HG02884 (cell line): ENCODE data around the gene STX8.

Experiments
- ATAC-seq: cut with Tn5 transposase; IDR thresholded peaks from one replicate; pipeline ENCODE4 v1.9.1; 2021; ENCODE audit warnings: mild to moderate bottlenecking, moderate library complexity; ENCODE audit not compliant: unreplicated experiment

Gene STX8

DNA sequence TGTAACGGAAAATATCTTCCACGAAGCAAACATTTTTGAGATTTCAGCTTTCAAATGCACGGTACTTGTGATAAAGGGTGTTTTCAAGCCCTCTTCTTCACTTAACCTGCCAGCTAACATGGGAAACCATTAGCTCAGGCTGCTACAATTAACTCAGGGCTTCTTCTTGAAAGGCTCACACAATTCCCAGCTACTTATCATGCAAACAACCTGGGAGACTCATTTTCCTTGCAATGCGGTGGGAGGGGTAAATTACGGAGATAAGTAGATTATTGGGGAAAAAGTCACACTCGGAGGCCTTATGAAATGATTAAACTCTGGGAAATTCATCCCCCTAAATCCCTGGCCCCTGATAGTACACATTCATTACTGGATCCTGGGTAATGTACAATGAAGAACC lies 266.4 kb downstream of the STX8 start:
- no peak for ATAC-seq

DNA sequence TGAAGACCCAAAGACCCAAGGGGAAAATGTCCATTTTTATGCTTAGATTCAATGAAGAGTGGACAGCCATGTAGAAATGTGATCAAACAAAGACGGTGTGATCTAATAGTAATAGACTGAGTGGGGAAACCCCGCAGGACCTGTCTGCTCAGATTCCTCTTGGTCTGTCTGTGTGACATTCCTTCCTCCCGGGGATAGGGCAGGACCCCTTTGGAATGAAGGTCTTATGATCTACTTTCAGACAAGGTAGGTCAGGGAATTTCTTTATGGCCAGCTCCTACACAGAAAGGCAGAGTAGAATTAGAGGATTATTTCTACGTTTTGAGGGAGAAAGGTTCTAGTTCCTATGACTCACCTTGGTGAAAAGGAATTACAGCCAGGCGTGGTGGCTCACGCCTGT lies 267.6 kb downstream of the STX8 start:
- no peak for ATAC-seq

DNA sequence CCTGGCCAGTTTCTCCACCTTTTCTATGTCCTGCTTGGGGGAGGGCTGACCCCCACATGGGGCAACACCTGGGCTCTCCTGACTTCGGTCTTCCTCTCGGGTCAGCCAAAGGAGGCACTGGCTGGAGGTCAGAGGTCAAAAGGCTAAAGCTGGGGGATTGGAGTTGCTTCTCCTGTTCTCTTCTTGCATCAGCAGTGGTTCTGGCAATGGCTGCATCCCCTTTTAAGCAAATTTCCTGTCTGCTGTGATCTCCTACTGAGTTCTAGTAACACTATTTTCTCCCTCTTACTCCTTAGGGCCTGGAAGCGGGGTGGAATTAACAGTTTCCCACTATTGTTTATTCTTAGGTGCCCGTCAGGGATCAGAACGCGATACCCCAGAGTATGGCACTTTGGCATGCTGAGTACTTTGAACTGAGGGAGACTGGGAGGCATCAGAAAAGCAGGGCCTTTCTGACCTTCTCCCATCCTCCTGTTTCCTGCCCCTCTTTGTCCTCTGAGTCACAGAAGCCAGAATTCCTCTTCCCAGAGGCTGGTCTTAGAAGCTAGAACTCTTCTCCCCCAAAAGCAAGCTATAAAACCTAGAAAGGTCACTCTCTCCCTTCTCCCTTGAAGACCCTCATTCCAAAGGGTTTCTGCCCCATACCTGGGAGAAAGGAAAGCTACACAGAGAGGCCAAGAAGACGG lies 268.2 kb downstream of the STX8 start:
- ATAC-seq = no peak

DNA sequence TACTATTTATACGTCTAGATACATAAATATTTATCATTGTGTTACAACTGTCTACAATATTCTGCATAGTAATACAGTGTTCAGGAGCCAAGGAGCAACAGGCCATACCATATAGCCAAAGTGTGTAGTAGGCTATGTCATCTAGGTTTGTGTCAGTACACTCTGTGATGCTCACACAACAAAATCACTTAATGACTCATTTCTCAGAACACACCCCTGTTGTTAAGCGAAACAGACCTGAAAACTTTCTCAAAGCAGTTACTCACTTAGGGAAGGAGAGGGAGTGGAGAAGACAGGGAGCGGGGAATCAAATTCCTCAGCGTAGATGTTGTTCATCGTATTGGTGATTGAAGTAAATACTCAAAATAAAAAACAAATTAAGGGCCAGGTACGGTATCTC lies 269.5 kb downstream of the STX8 start:
- ATAC-seq = no peak

DNA sequence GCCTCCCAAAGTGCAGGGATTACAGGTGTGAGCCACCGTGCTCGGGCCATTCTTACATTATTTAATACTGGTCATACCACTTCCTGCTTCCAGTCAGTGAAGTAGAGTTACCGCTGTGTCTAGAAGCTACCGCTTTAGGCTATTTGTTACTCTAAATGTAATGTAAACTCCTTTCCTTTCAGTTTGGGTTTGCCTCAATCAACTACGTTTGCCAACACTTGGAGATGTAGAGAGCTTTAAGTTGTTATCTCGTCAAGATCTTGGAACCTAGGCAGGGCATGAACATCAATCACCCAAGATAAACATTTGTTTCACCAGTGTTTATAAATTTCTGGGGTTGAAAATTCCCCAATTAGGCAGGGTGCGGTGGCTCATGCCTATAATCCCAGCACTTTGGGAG lies 275.9 kb downstream of the STX8 start:
- no peak for ATAC-seq

DNA sequence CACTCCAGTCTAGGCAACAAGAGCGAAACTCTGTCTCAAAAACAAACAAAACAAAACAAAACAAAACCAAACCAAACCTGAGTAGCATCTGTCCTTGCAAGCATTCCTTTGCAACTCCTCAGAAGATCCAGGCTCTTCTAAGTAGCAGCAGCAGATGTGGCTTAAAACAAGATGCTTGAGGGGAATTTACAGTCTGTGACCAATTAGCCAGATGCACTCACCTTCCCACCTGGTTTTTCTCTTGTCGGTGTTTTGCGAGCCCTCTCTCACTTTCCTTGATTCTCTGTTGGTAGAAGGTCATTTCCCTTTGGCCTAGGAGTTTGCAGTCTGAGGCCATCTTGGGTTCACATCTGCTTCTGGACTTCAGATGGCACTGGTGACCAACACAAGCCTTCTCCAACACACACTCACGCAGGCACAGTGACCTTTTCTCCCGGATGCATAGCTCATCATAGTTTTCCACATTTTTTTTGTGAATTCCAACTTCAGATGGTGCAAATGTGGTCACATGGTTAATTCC lies 276.8 kb downstream of the STX8 start:
- ATAC-seq = no peak

DNA sequence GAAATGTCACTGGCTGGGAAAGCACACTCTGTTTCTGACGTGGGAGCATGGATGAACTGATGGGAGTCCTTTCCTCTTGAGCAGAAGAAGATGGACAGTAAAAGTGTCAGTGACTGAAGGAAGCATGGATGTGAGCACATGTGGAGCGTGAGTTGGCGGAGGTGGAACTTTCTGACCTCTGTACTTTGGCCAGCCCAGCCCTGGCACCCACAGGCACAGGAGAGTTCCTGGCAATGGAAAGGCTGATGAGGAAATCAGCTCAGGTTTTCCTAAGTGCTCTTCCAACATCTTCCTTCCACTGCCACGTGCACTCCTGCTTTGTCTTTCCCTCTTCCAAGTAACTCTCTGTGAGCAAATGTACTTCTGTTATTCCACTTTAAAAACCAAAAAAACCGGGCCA lies 277.5 kb downstream of the STX8 start:
- ATAC-seq = no peak

DNA sequence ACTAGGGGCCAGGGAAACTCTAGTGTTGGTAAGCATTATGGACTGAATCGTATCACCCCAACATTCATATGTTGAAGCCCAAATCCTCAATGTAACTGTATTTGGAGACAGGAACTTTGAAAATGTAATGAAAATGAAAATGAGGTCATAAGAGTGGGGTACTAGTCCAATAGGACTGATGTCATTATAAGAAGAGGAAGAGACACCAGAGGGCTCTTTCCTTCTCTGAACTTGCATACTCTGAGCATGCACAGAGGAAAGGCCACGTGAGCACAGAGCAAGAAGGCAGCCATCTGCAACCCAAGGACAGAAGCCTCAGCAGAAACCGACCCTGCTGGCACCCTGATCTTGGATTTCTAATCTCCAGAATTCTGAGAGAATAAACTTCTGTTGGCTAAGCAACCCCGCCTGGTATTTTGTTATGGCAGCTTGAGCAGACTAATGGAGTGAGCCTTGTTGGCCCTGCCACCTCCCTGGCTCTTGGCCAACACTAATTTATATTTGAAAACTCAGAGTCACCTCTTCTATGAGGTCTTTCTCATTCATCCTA lies 280.9 kb downstream of the STX8 start:
- no peak for ATAC-seq

DNA sequence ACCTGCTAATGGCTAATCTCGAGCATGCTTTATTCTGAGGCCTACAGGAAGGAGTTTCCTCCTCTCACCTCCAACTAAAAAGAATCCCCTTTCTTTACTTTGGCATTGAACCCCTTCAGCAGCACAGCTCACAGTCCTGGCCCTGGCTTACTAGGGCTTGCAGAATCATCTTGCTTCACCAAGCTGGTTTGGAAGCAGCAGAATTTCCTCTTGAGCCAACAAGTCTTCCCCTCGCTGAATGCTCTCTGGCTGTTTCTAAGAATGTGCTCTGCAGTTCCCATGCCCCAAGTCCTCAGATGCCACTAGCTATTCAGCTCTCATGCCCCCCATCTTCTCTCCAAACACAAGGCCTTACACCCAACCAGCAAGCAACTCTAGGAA lies 283.1 kb downstream of the STX8 start:
- no peak for ATAC-seq

DNA sequence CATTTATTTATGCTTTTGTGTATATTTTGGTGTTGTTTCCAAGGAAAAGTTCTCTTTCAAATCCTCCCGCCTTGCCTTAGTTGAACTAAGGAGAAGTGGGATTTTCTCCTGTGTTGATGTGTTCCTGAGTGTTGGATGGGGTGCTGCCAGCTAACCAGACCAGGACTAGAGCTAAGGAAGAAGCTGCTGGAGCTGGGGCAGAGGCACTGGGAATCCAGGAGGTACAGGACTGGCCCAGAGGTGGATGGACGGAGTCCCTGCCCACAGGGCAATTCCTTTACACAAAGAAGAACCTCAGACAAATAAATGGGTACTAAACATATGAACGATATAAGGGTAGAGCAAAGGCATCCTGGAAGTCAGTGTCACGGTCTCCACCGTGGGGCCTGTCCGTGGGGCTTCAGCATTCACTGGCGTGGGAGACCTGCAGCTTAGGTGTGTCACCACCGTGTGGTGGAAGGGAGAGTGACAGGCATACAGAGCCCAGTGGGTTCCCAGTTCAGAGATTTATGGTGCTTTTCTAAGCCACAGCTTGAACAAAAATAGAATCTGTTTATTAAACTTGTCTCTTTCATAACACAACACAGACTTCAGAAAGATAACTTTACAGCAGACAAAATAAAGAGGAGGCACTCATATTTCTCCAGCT lies 283.6 kb downstream of the STX8 start:
- no peak for ATAC-seq

DNA sequence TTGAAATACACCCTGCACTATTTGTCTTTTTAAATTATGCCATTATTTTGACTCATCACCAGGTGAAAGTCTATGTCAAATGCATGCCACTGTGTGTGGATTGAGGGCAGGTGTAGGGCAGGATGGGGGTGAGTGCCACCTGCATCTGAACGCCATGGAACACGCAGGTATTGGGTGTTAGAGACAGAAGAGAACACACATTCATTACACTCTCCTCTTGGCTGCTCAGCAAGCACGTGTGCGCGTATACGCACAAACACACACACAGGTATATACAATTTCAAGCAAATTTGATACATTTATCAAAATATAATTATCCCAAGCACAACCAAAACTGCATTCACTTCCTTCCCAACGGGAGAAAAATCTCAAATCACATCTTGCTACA lies 285.4 kb downstream of the STX8 start:
- ATAC-seq = no peak

DNA sequence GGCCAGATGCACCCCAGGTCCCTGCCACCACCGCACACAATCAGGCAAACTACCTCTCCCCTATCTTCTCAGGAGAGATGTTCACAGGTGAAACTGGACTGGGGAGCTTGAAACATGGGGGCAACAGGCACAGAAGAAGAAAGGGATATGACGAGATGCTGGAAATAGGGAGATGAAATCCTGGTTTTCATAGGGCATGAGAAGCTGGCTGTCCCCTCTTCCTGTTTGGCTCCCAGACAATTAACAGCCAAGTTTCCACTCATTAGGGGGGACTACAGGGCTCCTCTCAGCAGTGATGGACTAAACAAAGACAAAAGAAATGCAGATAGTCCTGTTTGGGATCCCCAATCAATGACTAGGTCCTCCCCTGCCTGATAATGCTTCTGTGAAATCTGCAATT lies 288.3 kb downstream of the STX8 start:
- ATAC-seq = no peak

DNA sequence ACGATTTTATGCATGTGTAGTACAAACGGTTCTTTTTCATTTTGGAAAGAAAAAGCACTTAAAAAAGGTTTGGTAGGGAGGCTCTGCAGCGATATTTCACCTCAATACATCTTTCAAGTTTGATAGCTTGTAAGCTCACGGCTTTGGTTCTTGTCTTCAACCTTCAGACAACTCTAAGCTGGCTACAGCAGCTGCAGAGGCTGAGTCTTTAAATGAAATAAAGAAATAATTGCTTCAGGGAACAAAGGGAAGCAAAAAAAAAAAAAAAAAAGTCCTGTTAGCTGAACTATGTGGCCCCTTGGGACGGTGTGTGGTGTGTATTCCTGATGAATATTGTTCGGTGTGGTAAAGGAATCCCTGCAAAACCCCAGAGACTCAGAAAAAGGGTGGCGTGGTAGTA lies 289.2 kb downstream of the STX8 start:
- ATAC-seq = no peak

DNA sequence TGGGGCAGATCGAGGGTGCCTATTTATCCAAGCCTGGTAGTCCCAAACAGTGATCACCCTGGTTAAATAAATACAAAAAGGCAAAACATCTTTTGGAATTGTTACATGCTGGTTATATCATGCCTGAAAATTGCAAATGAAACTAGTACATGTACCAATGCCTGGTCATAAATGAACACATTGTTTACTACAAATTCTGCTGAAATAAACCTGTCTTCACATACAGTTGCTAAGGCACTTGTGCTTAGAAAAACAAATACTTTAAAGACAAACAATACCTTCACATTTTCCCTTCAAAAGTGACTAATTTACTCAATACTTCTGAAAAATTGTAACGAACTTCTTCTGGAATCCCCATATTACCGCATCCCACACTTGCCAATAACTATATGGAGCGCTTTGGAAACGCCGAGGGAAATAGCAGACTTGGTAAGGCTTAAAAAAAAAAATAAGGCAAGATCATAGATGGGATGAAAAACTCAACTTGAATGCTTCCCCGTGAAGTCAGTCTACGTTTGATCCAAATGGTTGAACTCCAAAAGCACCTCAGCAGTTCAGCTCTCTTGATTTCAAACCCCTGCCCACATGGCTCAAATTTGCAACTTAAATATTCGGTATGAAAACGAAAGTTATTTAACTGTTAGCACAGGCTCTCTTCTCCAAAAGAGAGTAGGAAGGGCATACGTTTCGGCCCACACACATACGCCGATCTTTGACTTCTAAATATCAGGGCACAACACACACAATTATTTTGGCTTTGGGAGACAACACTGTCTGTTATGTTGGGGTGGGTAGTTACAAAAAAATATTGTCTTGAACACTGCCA lies 289.8 kb downstream of the STX8 start:
- ATAC-seq = no peak

DNA sequence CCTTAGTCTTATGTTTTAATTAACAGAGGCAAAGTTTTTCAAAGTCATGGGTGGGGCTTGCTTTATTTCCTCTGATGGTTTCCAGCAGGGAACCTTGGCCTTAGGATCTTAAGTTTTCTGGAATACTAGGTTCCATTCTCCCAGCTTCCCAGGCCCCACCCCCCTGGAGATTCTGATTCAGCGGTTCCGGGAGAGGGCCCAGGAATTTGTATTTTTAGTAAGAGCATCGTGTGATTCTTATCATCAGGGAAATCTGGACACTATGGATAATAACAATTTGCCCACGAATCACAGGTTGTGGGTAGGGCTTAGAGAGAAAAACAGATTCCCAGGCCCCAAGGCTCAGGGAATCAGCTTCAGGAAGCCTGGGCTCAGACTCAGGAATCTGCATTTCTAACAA lies 290.7 kb downstream of the STX8 start:
- no peak for ATAC-seq

DNA sequence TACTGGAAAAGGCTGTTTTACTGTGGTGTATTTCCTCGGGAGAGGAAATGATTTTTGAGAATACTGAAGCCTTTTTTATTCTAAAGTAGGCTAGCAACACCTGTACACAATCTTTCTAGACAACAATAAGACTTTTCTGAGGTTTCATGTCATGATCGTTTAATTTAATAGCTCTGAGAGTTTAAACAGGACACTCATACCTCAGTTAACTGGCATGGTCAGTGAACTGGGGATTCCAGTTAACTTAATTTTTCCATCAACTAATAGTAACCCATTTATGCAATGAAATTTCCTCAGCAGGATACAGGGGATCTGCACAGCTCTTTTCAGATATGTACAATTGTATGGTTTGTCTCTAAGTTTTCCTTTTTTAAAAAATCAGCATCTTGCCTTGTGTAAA lies 291.7 kb downstream of the STX8 start:
- ATAC-seq = no peak

DNA sequence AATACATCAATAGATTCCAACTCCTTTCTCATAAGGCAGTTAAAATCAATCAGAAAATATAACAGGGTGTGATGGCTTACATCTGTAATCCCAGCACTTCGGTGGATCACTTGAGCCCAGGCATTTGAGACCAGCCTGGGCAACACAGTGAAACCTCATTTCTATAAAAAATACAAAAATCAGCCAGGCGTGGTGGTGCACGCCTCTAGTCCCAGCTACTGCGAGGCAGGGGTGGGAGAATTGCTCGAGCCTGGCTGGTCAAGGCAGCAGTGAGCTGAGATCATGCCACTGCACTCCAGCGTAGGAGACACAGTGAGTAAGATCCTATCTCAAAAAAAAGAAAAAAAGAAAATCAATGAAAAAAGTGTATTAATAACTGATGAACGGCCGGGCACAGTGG lies 295.7 kb downstream of the STX8 start:
- no peak for ATAC-seq

DNA sequence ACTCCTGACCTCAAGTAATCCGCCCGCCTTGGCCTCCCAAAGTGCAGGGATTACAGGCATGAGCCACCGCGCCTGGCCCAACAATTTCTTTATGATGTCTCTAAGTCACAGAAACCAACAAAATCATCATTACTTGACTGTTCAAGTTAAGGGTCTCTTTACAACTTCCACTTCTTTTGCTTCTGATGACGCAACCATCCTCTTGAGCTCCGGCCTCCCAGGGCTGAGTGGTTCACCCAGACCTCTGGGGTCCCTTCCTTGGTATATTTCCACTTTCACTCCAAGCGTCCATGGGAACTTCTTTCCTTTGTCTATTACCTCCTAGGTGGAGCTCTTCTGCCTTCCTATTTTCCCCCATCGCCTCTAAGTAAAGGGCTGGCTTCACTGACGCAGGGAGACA lies 300.6 kb downstream of the STX8 start:
- no peak for ATAC-seq

DNA sequence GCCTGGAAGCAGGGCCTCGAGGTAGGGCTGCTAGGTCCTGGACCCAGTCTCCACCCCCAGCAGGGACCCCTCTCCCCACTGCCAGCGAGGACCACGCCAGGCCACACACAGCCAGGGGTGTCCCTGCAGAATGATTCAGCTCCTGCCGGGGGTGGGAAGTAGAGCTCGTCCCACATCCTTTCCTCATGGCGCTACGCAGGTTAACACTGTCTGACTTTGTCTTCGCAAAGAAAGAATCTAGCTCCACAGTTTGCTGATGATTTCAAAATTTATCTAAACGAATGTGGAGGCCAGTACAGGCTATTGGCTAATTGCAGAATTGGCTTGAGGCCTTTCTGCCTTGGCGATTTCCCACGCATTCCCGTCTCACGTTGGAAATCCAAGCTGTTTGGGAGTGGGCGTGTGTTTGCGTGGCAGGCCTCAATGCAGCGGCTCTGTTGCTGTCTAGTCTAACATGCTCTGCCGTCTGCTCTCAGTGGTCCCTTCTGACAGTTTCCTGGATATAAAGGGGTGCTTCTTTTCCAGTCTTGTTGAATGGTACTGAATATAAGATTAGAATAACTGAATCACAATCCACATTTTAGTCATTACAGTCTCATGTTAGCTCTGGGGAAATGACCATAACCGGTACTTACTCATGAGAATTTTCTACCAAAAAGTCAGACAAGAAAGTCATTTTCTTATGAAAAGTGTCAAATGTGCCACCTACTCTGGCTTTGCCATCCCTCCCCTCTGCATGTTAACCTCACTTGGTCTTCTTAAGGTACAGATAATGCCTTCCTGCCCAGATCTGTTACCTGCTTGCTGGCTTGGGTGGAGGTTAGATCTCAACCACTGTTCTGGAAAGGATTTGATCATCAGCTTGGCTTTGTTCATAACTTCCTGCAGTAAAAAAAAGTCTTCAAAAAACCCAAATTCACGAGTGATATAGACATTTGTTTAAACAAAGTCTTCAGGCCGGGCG lies 301.9 kb downstream of the STX8 start:
- ATAC-seq = no peak

DNA sequence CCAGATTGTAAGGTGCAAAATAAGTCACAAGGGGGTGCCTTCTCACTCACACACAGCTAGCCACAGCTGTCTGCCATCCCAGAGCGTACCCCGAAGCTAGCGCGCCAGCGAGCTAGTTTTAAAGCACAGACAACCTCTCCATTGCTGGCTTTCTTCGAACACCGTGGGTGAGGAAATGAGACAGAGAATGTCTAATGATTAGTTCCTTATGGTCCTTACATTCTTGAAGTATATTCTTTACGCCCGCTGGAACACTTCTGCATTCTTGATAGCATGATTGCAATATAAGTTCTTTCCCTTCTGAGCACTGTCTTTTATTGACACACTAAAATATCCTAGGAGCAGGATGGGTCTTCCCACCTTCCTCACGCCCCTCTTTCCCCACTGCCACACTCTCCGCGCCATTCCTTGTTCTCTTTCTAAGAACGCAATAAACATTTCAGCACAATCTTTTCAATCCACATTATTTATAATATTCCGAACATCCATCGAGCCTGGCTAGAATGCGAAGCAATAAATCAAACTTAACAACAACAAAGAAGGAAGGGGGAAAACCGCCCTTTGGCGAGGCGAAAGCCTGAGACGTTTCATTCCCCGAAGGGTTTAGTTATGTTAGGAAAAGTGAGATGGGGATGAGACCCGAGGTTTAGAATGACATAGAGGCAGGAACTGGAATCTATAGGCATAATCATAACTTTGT lies 303.0 kb downstream of the STX8 start:
- ATAC-seq = no peak
